CD14-positive monocyte (primary cell): ENCODE data around the gene VSIR. TPM values are rescaled to one million over a fixed set of nuclear protein-coding genes. Genes with fewer than 3 reads are reported as not detected.

Experiments used
- DNase-seq, 3 donors: peaks; one replicate each; pipeline ENCODE4 v3.0.0-alpha.2; 2011 to 2022
- H2AFZ ChIP-seq: 2 replicates; pipeline ENCODE4 v1.6.0; 2012; ENCODE audit warnings: mild to moderate bottlenecking, low read depth, low read length, inconsistent platforms; ENCODE audit not compliant: insufficient read depth, poor library complexity, severe bottlenecking
- H3K27ac ChIP-seq, 2 donors: 1 replicate in 1 of 2; 2 replicates in 1 of 2; pipeline ENCODE4 v1.5.1; 2012 to 2013; ENCODE audit warnings: low read length in 2 of 2, control low read depth in 1 of 2, inconsistent platforms in 1 of 2, low read depth in 1 of 2, mild to moderate bottlenecking in 1 of 2
- H3K27me3 ChIP-seq, 2 donors: one replicate each; pipeline versions ENCODE4 v1.6.0 to v1.6.1; 2011 to 2013; ENCODE audit warnings: low read length in 2 of 2; ENCODE audit not compliant: control insufficient read depth in 2 of 2, insufficient read depth in 2 of 2
- H3K36me3 ChIP-seq, 2 donors: replicated peaks in 1 of 2; 1 replicate in 1 of 2; 2 replicates in 1 of 2; pipeline versions ENCODE4 v1.5.1 to v1.6.1; 2012 to 2013; ENCODE audit warnings: low read length in 2 of 2, control low read depth in 1 of 2, inconsistent platforms in 1 of 2, mild to moderate bottlenecking in 1 of 2; ENCODE audit not compliant: insufficient read depth in 2 of 2, control insufficient read depth in 1 of 2
- H3K4me1 ChIP-seq, 2 donors: 1 replicate in 1 of 2; 2 replicates in 1 of 2; pipeline versions ENCODE4 v1.5.1 to v1.6.1; 2012 to 2013; ENCODE audit warnings: low read length in 2 of 2, control low read depth in 1 of 2, inconsistent platforms in 1 of 2, mild to moderate bottlenecking in 1 of 2, moderate library complexity in 1 of 2; ENCODE audit not compliant: insufficient read depth in 2 of 2, control insufficient read depth in 1 of 2
- H3K4me2 ChIP-seq: replicated peaks from 2 replicates; pipeline ENCODE3; 2012; ENCODE audit warnings: low read length, moderate library complexity, mild to moderate bottlenecking; ENCODE audit not compliant: poor library complexity, severe bottlenecking; ENCODE audit errors: extremely low read depth
- H3K4me3 ChIP-seq, 3 experiments: fragments of 200-600 bp in 1 of 3; sonication (generic) in 1 of 3; replicated peaks in 1 of 3; 1 replicate in 2 of 3; 2 replicates in 1 of 3; pipeline ENCODE4 v1.5.1; 2011 to 2013; ENCODE audit warnings: low read length in 3 of 3, mild to moderate bottlenecking in 3 of 3, control low read depth in 2 of 3, low read depth in 2 of 3, inconsistent platforms in 1 of 3, moderate library complexity in 1 of 3
- H3K79me2 ChIP-seq: 2 replicates; pipeline ENCODE4 v1.6.0; 2012; ENCODE audit warnings: mild to moderate bottlenecking, control low read depth, inconsistent platforms, low read length, moderate library complexity; ENCODE audit not compliant: insufficient read depth
- H3K9ac ChIP-seq: 2 replicates; pipeline ENCODE4 v1.6.0; 2017; ENCODE audit warnings: low read length, mild to moderate bottlenecking; ENCODE audit not compliant: insufficient read depth, poor library complexity, severe bottlenecking
- H3K9me3 ChIP-seq, 2 donors: replicated peaks in 1 of 2; 1 replicate in 1 of 2; 2 replicates in 1 of 2; pipeline versions ENCODE4 v1.5.1 to v1.6.1; 2012 to 2013; ENCODE audit warnings: low read length in 2 of 2, control low read depth in 1 of 2; ENCODE audit not compliant: control insufficient read depth in 1 of 2, insufficient read depth in 1 of 2
- H4K20me1 ChIP-seq: 2 replicates; pipeline ENCODE4 v1.6.0; 2012; ENCODE audit warnings: mild to moderate bottlenecking, low read length, control low read depth, moderate library complexity; ENCODE audit not compliant: insufficient read depth
- H3K27ac Mint-ChIP-seq, 7 donors: one replicate each; pipeline ENCODE4 v1.8.0; 2020; ENCODE audit warnings: mild to moderate bottlenecking in 7 of 7, mixed read lengths in 7 of 7, moderate library complexity in 6 of 7, inconsistent platforms in 2 of 7
- H3K27me3 Mint-ChIP-seq, 3 donors: one replicate each; pipeline ENCODE4 v1.8.0; 2021 to 2022; ENCODE audit warnings: low read depth in 3 of 3, mild to moderate bottlenecking in 3 of 3, mixed read lengths in 3 of 3, moderate library complexity in 3 of 3, inconsistent platforms in 1 of 3
- H3K36me3 Mint-ChIP-seq, 2 donors: one replicate each; pipeline ENCODE4 v1.8.0; 2020; ENCODE audit warnings: mixed read lengths in 2 of 2, inconsistent platforms in 1 of 2, mild to moderate bottlenecking in 1 of 2
- H3K4me1 Mint-ChIP-seq: one replicate; pipeline ENCODE4 v1.8.0; 2020; ENCODE audit warnings: mild to moderate bottlenecking, mixed read lengths
- H3K4me3 Mint-ChIP-seq, 2 donors: one replicate each; pipeline ENCODE4 v1.8.0; 2020; ENCODE audit warnings: mild to moderate bottlenecking in 2 of 2, mixed read lengths in 2 of 2, moderate library complexity in 1 of 2
- H3K9me3 Mint-ChIP-seq, 7 donors: one replicate each; pipeline ENCODE4 v1.8.0; 2020 to 2022; ENCODE audit warnings: mixed read lengths in 7 of 7, mild to moderate bottlenecking in 6 of 7, moderate library complexity in 6 of 7, inconsistent platforms in 2 of 7
- CTCF ChIP-seq: fragments of 200-600 bp; IDR thresholded peaks from one replicate; pipeline ENCODE4 v1.8.0; 2022; ENCODE audit warnings: antibody characterized with exemption, mild to moderate bottlenecking
- WGBS: methylation state at CpG from one replicate; pipeline ENCODE4 v1.1.5; 2013; ENCODE audit warnings: missing lambda C conversion rate; ENCODE audit not compliant: insufficient coverage; 5-methylcytosine and 5-hydroxymethylcytosine counted together
- intact Hi-C, 2 donors: fragments of 100-400 bp; cut with micrococcal nuclease; formaldehyde crosslinking; loops; one replicate each; pipeline versions ENCODE4 v1.15.0 to v1.15.1; 2023
- polyA plus RNA-seq, 3 donors: library from polyadenylated mRNA; depleted of rRNA in 1 of 3; unstranded in 2 of 3; stranded (reverse) in 1 of 3; fragments of 300-500 nt in 2 of 3; fragments of >200 nt in 1 of 3; fragmentation: Illumina TruSeq in 2 of 3; gene quantifications; 1 replicate in 2 of 3; 2 replicates in 1 of 3; pipeline ENCODE4 v1.2.3, GENCODE V29; 2012 to 2021

Gene VSIR
- polyA plus RNA-seq, 3 donors, result 635 to 1,133 (median 801) TPM

- H3K36me3 Mint-ChIP-seq, result peaks cover 2 to 8% of the 10 kb centered on the region in 2 donors
- Histone ChIP-seq H3K79me2 (no peaks in the 10 kb centered on the region), H3K36me3 (no peaks in the 10 kb centered on the region), H3K4me2 (peak overlapping the region; percentile 62), H2AFZ (peak overlapping the region; percentile 12), H3K27me3 (no peaks in the 10 kb centered on the region), H3K27ac (peak overlapping the region; percentile 20 to 67), H3K9me3 (no peaks in the 10 kb centered on the region), H3K4me1 (peaks cover 51 to 62% of the 10 kb centered on the region in 2 donors), H3K4me3 (peak overlapping the region in 2 of 3 experiments; percentile 2 to 62), H4K20me1 (no peaks in the 10 kb centered on the region), H3K9ac (peak overlapping the region; percentile 30)
- 4% methylated on average over 5 of the region's 7 CpGs for WGBS
- H3K4me1 Mint-ChIP-seq, result peaks cover 58% of the 10 kb centered on the region
- DNase-seq, result no peak
- peaks cover 3 to 7% (median 4%) of the 10 kb centered on the region in 3 donors for H3K27me3 Mint-ChIP-seq
- intact Hi-C loops, result no loop called here
- H3K27ac Mint-ChIP-seq, result peak overlapping the region; percentile 56 to 81 (median 65)
- H3K9me3 Mint-ChIP-seq, result peaks cover 0 to 2% (median 0%) of the 10 kb centered on the region in 7 donors
- H3K4me3 Mint-ChIP-seq, result peak overlapping the region; percentile 64 to 85
- TF ChIP-seq CTCF, result no peak
Measured at GRCh38 chr10:71782917-71783490, 9.7 kb upstream of the VSIR start.

GRCh38 chr10:71782221-71782916 is 9.0 kb upstream of the VSIR start:
- Mint-ChIP-seq H3K9me3 (peaks cover 0 to 6% (median 0%) of the 10 kb centered on the region in 7 donors), H3K36me3 (peaks cover 2 to 12% of the 10 kb centered on the region in 2 donors), H3K27me3 (peaks cover 3 to 10% (median 4%) of the 10 kb centered on the region in 3 donors), H3K4me1 (peaks cover 64% of the 10 kb centered on the region), H3K4me3 (peak overlapping the region; percentile 64 to 85), H3K27ac (peak overlapping the region; percentile 42 to 80 (median 58))
- Histone ChIP-seq H3K4me2 (peak overlapping the region; percentile 62), H3K4me3 (peak overlapping the region in 2 of 3 experiments; percentile 2 to 62), H3K27ac (peak overlapping the region; percentile 20 to 67), H3K27me3 (no peaks in the 10 kb centered on the region), H3K9me3 (no peaks in the 10 kb centered on the region), H3K36me3 (no peaks in the 10 kb centered on the region), H3K79me2 (peaks cover 4% of the 10 kb centered on the region), H3K9ac (peak overlapping the region; percentile 30), H2AFZ (no peak overlapping the region), H3K4me1 (peaks cover 58 to 68% of the 10 kb centered on the region in 2 donors), H4K20me1 (no peaks in the 10 kb centered on the region)
- no peak for DNase-seq
- no peak for TF ChIP-seq CTCF
- WGBS, result 97% methylated on average over 3 of the region's 6 CpGs
- intact Hi-C loops, result no loop called here
